HepG2 (cell line): ENCODE results near the gene DNAJB11. TPM values are rescaled to one million over a fixed set of nuclear protein-coding genes. Genes with fewer than 3 reads are reported as not detected.

Experiments
- ATAC-seq: fragments of 200-7000 bp; cut with Tn5 transposase; 3 replicates; pipeline ENCODE4 v1.9.1; 2020; ENCODE audit warnings: mild to moderate bottlenecking, moderate library complexity
- BruUV-seq: library from RNA; stranded (reverse); fragments of 400-500 nt; replicated peaks from 2 replicates; lab custom pipeline; 2021; lab: Mats Ljungman, UMichigan
- CTCF ChIA-PET: fragments of 300-600 bp; formaldehyde crosslinking; extraction: SDS; loops from one replicate; lab custom pipeline; 2021; ENCODE audit warnings: low total read pairs, inconsistent platforms, low intra/inter-chr PET ratio; lab: Yijun Ruan, JAX
- POLR2A ChIA-PET: fragments of 350-600 bp; sonication (Branson Sonifier 250); formaldehyde crosslinking; loops from one replicate; lab custom pipeline; 2020; ENCODE audit warnings: antibody characterized with exemption, inconsistent platforms; lab: Yijun Ruan, JAX
- DNase-seq: peaks from one replicate; pipeline ENCODE4 v3.0.0-alpha.2; 2015; ENCODE audit warnings: low spot score
- FAIRE-seq: peaks from 3 replicates; lab custom pipeline; 2011; peaks lifted over from hg19 to GRCh38; lab: Jason Lieb, UNC
- H2AFZ ChIP-seq: one replicate; pipeline ENCODE4 v1.6.1; 2011; ENCODE audit warnings: low read length, inconsistent platforms
- H3K27ac ChIP-seq: fragments of 300-600 bp; 3 replicates; pipeline ENCODE4 v1.8.0; 2011; ENCODE audit warnings: mixed run types, mild to moderate bottlenecking, mixed read lengths, low read length, inconsistent platforms; ENCODE audit not compliant: insufficient read depth; ENCODE audit errors: extremely low read length
- H3K27me3 ChIP-seq, 2 experiments: fragments of 200-600 bp in 1 of 2; 2 replicates in 1 of 2; 3 replicates in 1 of 2; pipeline versions ENCODE4 v1.6.0 to v1.8.0; 2011; ENCODE audit warnings: low read length in 2 of 2, mild to moderate bottlenecking in 2 of 2, moderate library complexity in 2 of 2, inconsistent platforms in 1 of 2; ENCODE audit not compliant: insufficient read depth in 2 of 2, control insufficient read depth in 1 of 2
- H3K36me3 ChIP-seq, 2 experiments: fragments of 200-600 bp in 1 of 2; replicated peaks in 1 of 2; 2 replicates in 1 of 2; 3 replicates in 1 of 2; pipeline versions ENCODE4 v1.5.1 to v1.8.0; 2011; ENCODE audit warnings: low read length in 2 of 2, inconsistent platforms in 1 of 2; ENCODE audit not compliant: insufficient read depth in 2 of 2, control insufficient read depth in 1 of 2
- H3K4me1 ChIP-seq: 2 replicates; pipeline ENCODE4 v1.5.1; 2012; ENCODE audit warnings: low read length, inconsistent platforms; ENCODE audit not compliant: insufficient read depth
- H3K4me2 ChIP-seq: 2 replicates; pipeline ENCODE4 v1.6.0; 2011; ENCODE audit warnings: low read depth, low read length, inconsistent platforms
- H3K4me3 ChIP-seq, 3 experiments: fragments of 200-600 bp in 1 of 3; sonication (generic), shearing (Covaris generic) in 1 of 3; replicated peaks in 1 of 3; 2 replicates each; pipeline ENCODE4 v1.5.1; 2011 to 2016; ENCODE audit warnings: low read length in 3 of 3, inconsistent platforms in 2 of 3, low read depth in 2 of 3, mild to moderate bottlenecking in 2 of 3, control low read depth in 1 of 3, mixed read lengths in 1 of 3; ENCODE audit not compliant: insufficient read depth in 1 of 3
- H3K79me2 ChIP-seq: one replicate; pipeline ENCODE4 v1.6.1; 2011; ENCODE audit warnings: low read length, inconsistent platforms; ENCODE audit not compliant: insufficient read depth
- H3K9ac ChIP-seq: 2 replicates; pipeline ENCODE4 v1.6.0; 2011; ENCODE audit warnings: mild to moderate bottlenecking, low read depth, low read length, inconsistent platforms; ENCODE audit not compliant: insufficient read depth
- H3K9me3 ChIP-seq: 2 replicates; pipeline ENCODE4 v1.5.1; 2012; ENCODE audit warnings: mild to moderate bottlenecking, low read length
- H4K20me1 ChIP-seq: 2 replicates; pipeline ENCODE4 v1.6.0; 2011; ENCODE audit warnings: inconsistent platforms, mild to moderate bottlenecking, low read length, moderate library complexity; ENCODE audit not compliant: insufficient read depth
- DMAP1 ChIP-seq: IDR thresholded peaks from 2 replicates; pipeline ENCODE4 v1.6.1; 2016
- DR1 ChIP-seq: sonication (generic); formaldehyde crosslinking; IDR thresholded peaks from 2 replicates; pipeline ENCODE4 v1.8.0; 2021; ENCODE audit warnings: mild to moderate bottlenecking, missing genetic modification reagents, inconsistent platforms
- GFI1 ChIP-seq: sonication (generic); formaldehyde crosslinking; IDR thresholded peaks from 2 replicates; pipeline ENCODE4 v1.5.0; 2020; ENCODE audit warnings: missing genetic modification reagents, mild to moderate bottlenecking, borderline replicate concordance
- HDAC6 ChIP-seq: fragments of 200-600 bp; sonication (generic); IDR thresholded peaks from 2 replicates; pipeline ENCODE4 v1.7.0; 2017; ENCODE audit warnings: mild to moderate bottlenecking, antibody characterized with exemption, low read length, low read depth
- HNF1A ChIP-seq, 2 experiments: sonication (generic) in 1 of 2; formaldehyde crosslinking in 1 of 2; IDR thresholded peaks; 2 replicates each; pipeline versions ENCODE4 v1.4.0 to v1.6.1; 2016 to 2020; ENCODE audit warnings: borderline replicate concordance in 1 of 2, low read depth in 1 of 2, mild to moderate bottlenecking in 1 of 2, missing genetic modification reagents in 1 of 2
- HNRNPK ChIP-seq: fragments of 200-400 bp; formaldehyde crosslinking; IDR thresholded peaks from 2 replicates; pipeline ENCODE4 v1.6.1; 2018; ENCODE audit warnings: low read length, low read depth, moderate library complexity, mild to moderate bottlenecking; ENCODE audit not compliant: poor library complexity, severe bottlenecking
- KDM5B ChIP-seq: sonication (generic); formaldehyde crosslinking; IDR thresholded peaks from 2 replicates; pipeline ENCODE4 v1.4.0; 2020; ENCODE audit warnings: missing genetic modification reagents, mild to moderate bottlenecking, borderline replicate concordance
- MAFG ChIP-seq: sonication (generic); formaldehyde crosslinking; IDR thresholded peaks from 2 replicates; pipeline ENCODE4 v1.5.1; 2020; ENCODE audit warnings: mild to moderate bottlenecking, missing genetic modification reagents
- PCBP1 ChIP-seq: fragments of 200-400 bp; formaldehyde crosslinking; IDR thresholded peaks from 2 replicates; pipeline ENCODE4 v1.6.1; 2017; ENCODE audit warnings: mild to moderate bottlenecking, low read depth, low read length, borderline replicate concordance
- PHB2 ChIP-seq: fragments of 450-650 bp; IDR thresholded peaks from 2 replicates; pipeline ENCODE4 v1.6.1; 2018; ENCODE audit not compliant: partially characterized antibody
- POLR2AphosphoS5 ChIP-seq: IDR thresholded peaks from 2 replicates; pipeline ENCODE4 v1.6.1; 2012; ENCODE audit warnings: low read depth, low read length
- POLR2G ChIP-seq: fragments of 200-400 bp; formaldehyde crosslinking; IDR thresholded peaks from 2 replicates; pipeline ENCODE4 v1.6.1; 2018; ENCODE audit warnings: mild to moderate bottlenecking, low read depth, low read length, moderate library complexity
- PRDM4 ChIP-seq: sonication (generic); formaldehyde crosslinking; IDR thresholded peaks from 2 replicates; pipeline ENCODE4 v1.9.0; 2021; ENCODE audit warnings: missing genetic modification reagents, borderline replicate concordance
- RBM22 ChIP-seq: fragments of 200-400 bp; formaldehyde crosslinking; optimal IDR thresholded peaks from 2 replicates; pipeline ENCODE3; 2017; ENCODE audit warnings: mild to moderate bottlenecking, low read length, moderate library complexity
- ZNF3 ChIP-seq: IDR thresholded peaks from 2 replicates; pipeline ENCODE4 v1.7.0; 2017; ENCODE audit warnings: inconsistent platforms
- ZNF329 ChIP-seq: sonication (generic); formaldehyde crosslinking; IDR thresholded peaks from 2 replicates; pipeline ENCODE4 v1.9.0; 2021; ENCODE audit warnings: low read depth, mild to moderate bottlenecking, missing genetic modification reagents
- ZNF577 ChIP-seq: sonication (generic); formaldehyde crosslinking; IDR thresholded peaks from 2 replicates; pipeline ENCODE4 v1.4.0; 2020; ENCODE audit warnings: mild to moderate bottlenecking, low read depth, missing genetic modification reagents, borderline replicate concordance
- ZNF780A ChIP-seq: sonication (generic); formaldehyde crosslinking; IDR thresholded peaks from 2 replicates; pipeline ENCODE4 v1.8.0; 2022; ENCODE audit warnings: mild to moderate bottlenecking, missing genetic modification reagents, moderate library complexity
- ZNF792 ChIP-seq: IDR thresholded peaks from 2 replicates; pipeline ENCODE4 v1.6.1; 2016
- ZNF879 ChIP-seq: sonication (generic); formaldehyde crosslinking; IDR thresholded peaks from 2 replicates; pipeline ENCODE4 v1.8.1; 2023; ENCODE audit warnings: missing genetic modification reagents
- WGBS: methylation state at CpG from one replicate; pipeline ENCODE4 v1.1.6; 2017; ENCODE audit warnings: low lambda C conversion rate; 5-methylcytosine and 5-hydroxymethylcytosine counted together
- in situ Hi-C: cut with HindIII; loops from 2 replicates; pipeline ENCODE4 v1.10.0; 2017; ENCODE audit warnings: low pct_unique_long_range_greater_than_20kb; ENCODE audit not compliant: extremely low pct_ligation_motif_present
- intact Hi-C: fragments of 100-400 bp; cut with micrococcal nuclease; formaldehyde crosslinking; loops from one replicate; pipeline ENCODE4 v1.10.0; 2022; ENCODE audit not compliant: unreplicated experiment
- polyA plus RNA-seq, 8 experiments: library from polyadenylated mRNA; depleted of rRNA in 3 of 8; stranded (reverse) in 7 of 8; unstranded in 1 of 8; fragments of >200 nt; fragmentation: Illumina TruSeq in 4 of 8; extraction: Trizol in 4 of 8; gene quantifications; 2 replicates each; pipeline versions ENCODE4 v1.2.1 to v1.2.3, GENCODE V29; 2011 to 2016; ENCODE audit warnings: low read depth in 4 of 8, missing spikeins in 1 of 8, mixed read lengths in 1 of 8; ENCODE audit not compliant: insufficient read depth in 1 of 8
- total RNA-seq, 5 experiments: library from RNA; depleted of rRNA; stranded (reverse); fragments of >200 nt; fragmentation: Illumina TruSeq; extraction: Trizol; gene quantifications; 2 replicates each; pipeline ENCODE4 v1.2.3, GENCODE V29; 2016; ENCODE audit warnings: low read depth in 1 of 5

The DNAJB11 gene
- total and polyA plus RNA-seq, 2 of the 13 experiments (the other 11 are each of a cell fraction or from before 2014, with no cell fraction given), result 41.0 to 132 TPM

- POLR2A ChIA-PET, result no interaction called here
- H3K4me3 ChIP-seq, result no peak overlapping the region
- intact Hi-C loops, result no loop called here
- no peak overlapping the region for H3K4me2 ChIP-seq
- FAIRE-seq (no peak), DNase-seq (no peak), ATAC-seq (peak; percentile 1; the same call in 1 of the 3 replicates)
- no peak overlapping the region for H3K9ac ChIP-seq
- in situ Hi-C loops, result no loop called here
- no peaks in the 10 kb centered on the region for H3K27me3 ChIP-seq
- H4K20me1 ChIP-seq, result peaks cover 21% of the 10 kb centered on the region
- 96% methylated on average over 7 of the region's 7 CpGs for WGBS
- peaks cover 32% of the 10 kb centered on the region for H3K4me1 ChIP-seq
- H3K36me3 ChIP-seq, result 0 out of 5 replicates have a peak, but pooled peaks cover 0 to 2% of the 10 kb centered on the region in 2 experiments
- H3K9me3 ChIP-seq, result no peaks in the 10 kb centered on the region
- H2AFZ ChIP-seq, result no peak overlapping the region
- no TSS peak for BruUV-seq
- H3K27ac ChIP-seq, result no peak overlapping the region
- H3K79me2 ChIP-seq, result no peaks in the 10 kb centered on the region
- CTCF ChIA-PET, result no interaction called here
- TF ChIP-seq ZNF3 (no peak), HNRNPK (peak; percentile 55), PRDM4 (no peak), ZNF792 (CRISPR knock-in tag) (no peak), DR1 (CRISPR knock-in tag) (no peak), PHB2 (no peak), ZNF780A (CRISPR knock-in tag) (no peak), RBM22 (peak; percentile 99), ZNF329 (CRISPR knock-in tag) (no peak), ZNF879 (CRISPR knock-in tag) (no peak), PCBP1 (no peak), GFI1 (CRISPR knock-in tag) (no peak), DMAP1 (no peak), POLR2AphosphoS5 (peak; percentile 69), MAFG (CRISPR knock-in tag) (no peak), HNF1A (IDR thresholded peaks at IDR 0.05; ENCODE audit: low read depth) (no peak), HNF1A (CRISPR knock-in tag; IDR thresholded peaks at IDR 0.05; ENCODE audit: borderline replicate concordance) (no peak), HDAC6 (no peak), ZNF577 (CRISPR knock-in tag) (no peak), POLR2G (peak; percentile 88), KDM5B (CRISPR knock-in tag) (no peak)
Measured at GRCh38 chr3:186627852-186628414, 57.4 kb downstream of the DNAJB11 start.
